ENCODE results near the gene THADA.

THADA gene

GRCh38 chr2:43438858-43439655, 156.8 kb downstream of the THADA start:
- no peak for DNase-seq (ENCODE audit: low read depth)

GRCh38 chr2:43438342-43438741, 157.5 kb downstream of the THADA start:
- DNase-seq (ENCODE audit: low read depth), result no peak

GRCh38 chr2:43437363-43437762, 158.5 kb downstream of the THADA start:
- DNase-seq (ENCODE audit: low read depth), result no peak

GRCh38 chr2:43436431-43436830, 159.4 kb downstream of the THADA start:
- no peak for DNase-seq (ENCODE audit: low read depth)

GRCh38 chr2:43435746-43436145, 160.1 kb downstream of the THADA start:
- DNase-seq (ENCODE audit: low read depth), result no peak

GRCh38 chr2:43430489-43430888, 165.3 kb downstream of the THADA start:
- no peak for DNase-seq (ENCODE audit: low read depth)

GRCh38 chr2:43429369-43429768, 166.5 kb downstream of the THADA start:
- no peak for DNase-seq (ENCODE audit: low read depth)

- DNase-seq (ENCODE audit: low read depth), result no peak
Measured at GRCh38 chr2:43427032-43427424, 168.8 kb downstream of the THADA start.

- peak; percentile 92 for DNase-seq (ENCODE audit: low read depth)
Measured at GRCh38 chr2:43426305-43427031, 169.4 kb downstream of the THADA start.

GRCh38 chr2:43425659-43426058, 170.2 kb downstream of the THADA start:
- no peak for DNase-seq (ENCODE audit: low read depth)

GRCh38 chr2:43424262-43425207, 171.3 kb downstream of the THADA start:
- DNase-seq (ENCODE audit: low read depth), result no peak

- DNase-seq (ENCODE audit: low read depth), result no peak
Measured at GRCh38 chr2:43423941-43424261, 171.9 kb downstream of the THADA start.

- no peak for DNase-seq (ENCODE audit: low read depth)
Measured at GRCh38 chr2:43421194-43421593, 174.6 kb downstream of the THADA start.

- no peak for DNase-seq (ENCODE audit: low read depth)
Measured at GRCh38 chr2:43420389-43420801, 175.4 kb downstream of the THADA start.

- DNase-seq (ENCODE audit: low read depth), result no peak
Measured at GRCh38 chr2:43419876-43420275, 176.0 kb downstream of the THADA start.

- no peak for DNase-seq (ENCODE audit: low read depth)
Measured at GRCh38 chr2:43419243-43419642, 176.6 kb downstream of the THADA start.

GRCh38 chr2:43418680-43419079, 177.2 kb downstream of the THADA start:
- DNase-seq (ENCODE audit: low read depth), result no peak

- DNase-seq (ENCODE audit: low read depth), result no peak
Measured at GRCh38 chr2:43417300-43417699, 178.5 kb downstream of the THADA start.

GRCh38 chr2:43415592-43415991, 180.2 kb downstream of the THADA start:
- DNase-seq (ENCODE audit: low read depth), result no peak

- DNase-seq (ENCODE audit: low read depth), result no peak
Measured at GRCh38 chr2:43414586-43415135, 181.2 kb downstream of the THADA start.

GRCh38 chr2:43414033-43414432, 181.8 kb downstream of the THADA start:
- no peak for DNase-seq (ENCODE audit: low read depth)

GRCh38 chr2:43412114-43412753, 183.6 kb downstream of the THADA start:
- DNase-seq (ENCODE audit: low read depth), result no peak
